ENCODE data around the gene FIBCD1. TPM values are rescaled to one million over a fixed set of nuclear protein-coding genes. Genes with fewer than 3 reads are reported as not detected.

The FIBCD1 gene
- total RNA-seq: 0.15 and 0.62 TPM in 2 replicates

DNA sequence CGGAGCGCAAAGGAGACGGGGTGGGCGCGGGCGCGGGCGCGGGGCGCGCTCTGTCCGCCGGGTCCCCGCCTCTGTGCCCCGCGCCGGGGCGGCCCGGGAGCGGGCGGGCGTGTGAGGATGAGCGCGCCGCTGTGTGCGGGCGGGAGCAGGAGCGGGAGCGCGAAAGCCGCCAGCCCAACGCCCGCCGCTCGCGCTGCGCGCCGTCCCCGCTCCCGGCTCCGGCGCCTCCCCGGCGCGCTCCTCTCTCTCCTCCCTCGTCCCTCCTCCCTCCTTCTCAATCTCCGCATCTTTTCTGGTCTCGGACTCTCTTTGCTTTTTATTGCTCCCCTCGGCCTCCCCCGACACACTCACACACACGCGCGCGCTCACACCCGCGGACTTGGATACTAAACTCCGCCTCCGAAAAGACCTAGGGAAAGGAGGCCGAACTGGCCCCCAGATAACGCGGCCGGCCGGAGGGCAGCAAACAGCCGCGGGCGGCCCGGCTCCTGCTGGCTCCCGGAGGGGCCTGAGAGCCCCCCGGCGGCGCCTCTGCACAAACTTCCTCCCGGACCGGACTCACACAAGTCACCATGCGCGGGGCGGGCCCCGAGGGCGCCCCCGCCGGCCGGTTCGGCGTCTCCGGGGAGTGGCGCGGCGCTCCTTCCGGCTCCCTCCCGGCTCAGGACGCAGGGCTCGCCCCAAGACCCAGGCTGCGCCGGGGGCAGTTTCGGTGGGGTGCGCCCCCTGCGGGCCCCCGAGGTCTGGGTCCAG, at the start of gene FIBCD1:
TSS of gene FIBCD1 (minus strand) at position 596 of the 753 bp plus-strand sequence. CDS start 640 bp downstream, outside the sequence.

DNA sequence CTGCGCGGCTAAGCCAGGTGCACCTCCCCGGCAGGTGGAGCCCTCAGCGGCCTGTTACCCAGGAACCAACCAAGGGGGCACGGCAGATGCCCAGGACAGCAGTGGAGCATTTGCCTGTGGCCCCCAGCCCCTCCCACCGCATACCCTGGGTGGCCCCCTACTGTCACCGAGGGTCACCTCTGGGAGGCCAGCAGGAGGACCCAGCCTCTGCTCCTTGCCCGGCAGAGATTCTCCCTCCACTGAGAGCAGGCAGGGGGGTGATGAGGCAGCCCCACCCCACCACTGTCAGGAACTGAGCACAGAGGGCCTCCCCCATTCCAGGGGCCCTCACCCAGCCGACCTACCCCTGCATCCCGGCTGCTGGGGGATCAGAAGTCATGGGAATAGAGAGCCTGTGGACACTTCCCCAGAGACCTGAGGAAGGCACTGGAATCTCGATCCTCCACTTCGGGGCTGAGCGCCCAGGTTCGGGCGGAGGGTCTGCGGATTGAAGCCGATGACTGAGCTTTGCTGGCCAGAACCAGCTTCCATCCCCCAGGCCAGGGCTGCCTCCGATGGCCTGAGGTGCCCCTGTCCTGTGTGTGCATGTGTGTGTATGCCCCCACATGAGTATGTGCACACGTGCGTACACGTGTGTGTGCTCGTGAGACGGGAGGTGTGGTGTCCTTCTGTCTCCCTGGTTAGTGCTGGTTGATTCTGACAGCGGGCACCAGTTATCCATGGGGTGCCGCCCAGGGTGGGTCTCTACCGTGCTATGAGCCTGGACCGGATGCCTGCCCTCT, 42.6 kb downstream of the FIBCD1 start, which contains the start of gene QRFP:
TSS of gene QRFP (minus strand) at position 580 of the 782 bp plus-strand sequence. CDS start 2,974 bp downstream, outside the sequence.

Other genes with a start within 250 kb of the FIBCD1 start
- 16.9 and 19.7 TPM in 2 replicates for gene EXOSC2, start 245.5 kb downstream of the FIBCD1 start, total RNA-seq
- 75.1 and 81.1 TPM in 2 replicates for gene ABL1, start 104.0 kb downstream of the FIBCD1 start, total RNA-seq
- not detected in 2 replicates for gene QRFP, start 42.4 kb downstream of the FIBCD1 start, total RNA-seq
- gene LAMC3, start 69.9 kb upstream of the FIBCD1 start, total RNA-seq: 3.2 and 4.0 TPM in 2 replicates
- gene AIF1L, start 157.3 kb upstream of the FIBCD1 start, total RNA-seq: 0.75 and 0.88 TPM in 2 replicates
- 13.5 and 24.7 TPM in 2 replicates for gene NUP214, start 186.3 kb upstream of the FIBCD1 start, total RNA-seq